Mesodermal cell (in vitro differentiated cells): Measurements from ENCODE around the gene MOV10L1.

Experiments used
- H3K27ac ChIP-seq: 2 replicates; pipeline ENCODE4 v1.7.0; 2013; ENCODE audit warnings: mild to moderate bottlenecking, low read depth, low read length, moderate library complexity; ENCODE audit not compliant: severe bottlenecking
- H3K36me3 ChIP-seq: 2 replicates; pipeline ENCODE4 v1.7.1; 2013; ENCODE audit warnings: mild to moderate bottlenecking, low read length, moderate library complexity; ENCODE audit not compliant: control insufficient read depth, insufficient read depth
- H3K4me1 ChIP-seq: one replicate; pipeline ENCODE4 v1.7.1; 2013; ENCODE audit warnings: mild to moderate bottlenecking, low read length; ENCODE audit not compliant: insufficient read depth, control insufficient read depth, poor library complexity, severe bottlenecking
- H3K4me3 ChIP-seq: 2 replicates; pipeline ENCODE4 v1.7.0; 2013; ENCODE audit warnings: low read length, control low read depth, mild to moderate bottlenecking; ENCODE audit not compliant: insufficient read depth, poor library complexity, severe bottlenecking; ENCODE audit errors: extremely low read depth
- H3K9me3 ChIP-seq: 2 replicates; pipeline ENCODE4 v1.7.1; 2013; ENCODE audit warnings: mild to moderate bottlenecking, low read length, moderate library complexity; ENCODE audit not compliant: control insufficient read depth
- WGBS, 2 experiments: methylation state at CpG; one replicate each; pipeline ENCODE4 v1.1.5; 2013; ENCODE audit warnings: missing lambda C conversion rate in 2 of 2; ENCODE audit not compliant: insufficient coverage in 2 of 2; 5-methylcytosine and 5-hydroxymethylcytosine counted together

Gene MOV10L1

GRCh38 chr22:50112151-50113118, 22.6 kb downstream of the MOV10L1 start:
- H3K9me3 ChIP-seq = no peaks in the 10 kb centered on the region
- H3K4me3 ChIP-seq = no peak overlapping the region
- peaks cover 39% of the 10 kb centered on the region for H3K4me1 ChIP-seq
- H3K36me3 ChIP-seq = no peaks in the 10 kb centered on the region
- peak overlapping the region; percentile 87 for H3K27ac ChIP-seq
- WGBS, 2 experiments = 85 to 91% methylated on average over 24 to 26 of the region's 28 CpGs

GRCh38 chr22:50114221-50115021, 24.6 kb downstream of the MOV10L1 start:
- 77 to 85% methylated on average over 10 to 13 of the region's 19 CpGs for WGBS, 2 experiments
- Histone ChIP-seq H3K27ac (peak overlapping the region; percentile 82), H3K9me3 (no peaks in the 10 kb centered on the region), H3K4me1 (peaks cover 56% of the 10 kb centered on the region), H3K36me3 (no peaks in the 10 kb centered on the region), H3K4me3 (no peak overlapping the region)

GRCh38 chr22:50115693-50116092, 25.9 kb downstream of the MOV10L1 start:
- Histone ChIP-seq H3K4me1 (peaks cover 65% of the 10 kb centered on the region), H3K36me3 (no peaks in the 10 kb centered on the region), H3K9me3 (no peaks in the 10 kb centered on the region), H3K27ac (no peak overlapping the region), H3K4me3 (no peak overlapping the region)
- WGBS, 2 experiments = 92 to 99% methylated on average over 10 of the region's 10 CpGs

- H3K4me3 ChIP-seq = no peak overlapping the region
- 94 to 95% methylated on average over 17 to 18 of the region's 19 CpGs for WGBS, 2 experiments
- peaks cover 2% of the 10 kb centered on the region for H3K9me3 ChIP-seq
- no peak overlapping the region for H3K27ac ChIP-seq
- no peaks in the 10 kb centered on the region for H3K36me3 ChIP-seq
- peaks cover 58% of the 10 kb centered on the region for H3K4me1 ChIP-seq
Observed at GRCh38 chr22:50117168-50117762, 27.5 kb downstream of the MOV10L1 start.

GRCh38 chr22:50118129-50118528, 28.3 kb downstream of the MOV10L1 start:
- WGBS, 2 experiments = 77 to 100% methylated on average over 3 of the region's 3 CpGs

GRCh38 chr22:50118557-50119168, 28.9 kb downstream of the MOV10L1 start:
- Histone ChIP-seq H3K27ac (peak overlapping the region; percentile 88), H3K9me3 (peaks cover 10% of the 10 kb centered on the region), H3K4me3 (no peak overlapping the region), H3K4me1 (peaks cover 48% of the 10 kb centered on the region), H3K36me3 (no peaks in the 10 kb centered on the region)
- WGBS, 2 experiments = 38 to 44% methylated on average over 9 to 10 of the region's 10 CpGs

More at GRCh38 chr22:50118129-50118528, 28.3 kb downstream of the MOV10L1 start:
- H3K4me1 ChIP-seq = peaks cover 51% of the 10 kb centered on the region
- no peak overlapping the region for H3K4me3 ChIP-seq
- peak overlapping the region; percentile 88 for H3K27ac ChIP-seq
- H3K9me3 ChIP-seq = peaks cover 5% of the 10 kb centered on the region
- H3K36me3 ChIP-seq = no peaks in the 10 kb centered on the region

GRCh38 chr22:50119169-50119767, 29.5 kb downstream of the MOV10L1 start:
- peak overlapping the region; percentile 86 for H3K27ac ChIP-seq
- H3K36me3 ChIP-seq = no peaks in the 10 kb centered on the region
- no peak overlapping the region for H3K4me3 ChIP-seq
- peaks cover 45% of the 10 kb centered on the region for H3K4me1 ChIP-seq
- peaks cover 11% of the 10 kb centered on the region for H3K9me3 ChIP-seq
- WGBS, 2 experiments = 92 to 96% methylated on average over 11 to 12 of the region's 14 CpGs

- no peak overlapping the region for H3K4me3 ChIP-seq
- no peaks in the 10 kb centered on the region for H3K36me3 ChIP-seq
- WGBS, 2 experiments = 84 to 89% methylated on average over 4 to 5 of the region's 6 CpGs
- H3K27ac ChIP-seq = peak overlapping the region; percentile 86
- H3K9me3 ChIP-seq = peaks cover 11% of the 10 kb centered on the region
- H3K4me1 ChIP-seq = peaks cover 40% of the 10 kb centered on the region
Observed at GRCh38 chr22:50119768-50120251, 30.0 kb downstream of the MOV10L1 start.

- Histone ChIP-seq H3K4me1 (peaks cover 30% of the 10 kb centered on the region), H3K27ac (no peak overlapping the region), H3K36me3 (no peaks in the 10 kb centered on the region), H3K4me3 (no peak overlapping the region), H3K9me3 (peaks cover 11% of the 10 kb centered on the region)
- 85 to 86% methylated on average over 10 to 11 of the region's 11 CpGs for WGBS, 2 experiments
Observed at GRCh38 chr22:50121202-50121740, 31.5 kb downstream of the MOV10L1 start.
